Mammary epithelial cell (primary cell): Measurements from ENCODE around the gene SYNPO2L.

Experiments used
- EZH2 ChIP-seq: IDR thresholded peaks from 2 replicates; pipeline ENCODE4 v1.6.1; 2012; ENCODE audit warnings: low read length, inconsistent platforms, borderline replicate concordance
- TF ChIP-seq, protein P1 (sequence below), 2 donors: IDR thresholded peaks in 1 of 2; conservative IDR thresholded peaks in 1 of 2; 2 replicates each; pipeline ENCODE4 v1.5.1; 2011 to 2012; ENCODE audit warnings: inconsistent platforms in 2 of 2, low read length in 2 of 2, mild to moderate bottlenecking in 2 of 2, control low read depth in 1 of 2, low read depth in 1 of 2; ENCODE audit not compliant: insufficient read depth in 1 of 2; ENCODE audit errors: extremely low read depth in 1 of 2

DNA sequence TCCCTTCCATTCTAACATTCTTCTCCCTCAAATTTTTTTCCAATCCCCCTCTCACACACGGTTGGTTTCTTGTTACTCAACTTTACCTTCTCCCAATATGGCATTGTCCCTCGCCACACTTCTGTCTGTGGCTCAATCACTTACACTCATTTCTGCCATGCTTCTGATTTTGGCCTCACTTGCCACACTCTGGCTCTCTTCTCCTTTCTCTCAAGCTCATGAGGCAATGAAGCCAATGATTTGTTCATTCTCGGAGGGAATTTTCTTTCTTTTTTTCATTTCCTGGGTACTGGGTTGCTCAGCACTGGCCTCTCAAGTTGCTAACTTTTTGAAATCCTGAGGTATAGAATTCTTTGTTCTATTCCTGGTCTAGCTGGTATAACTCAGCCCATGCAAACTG lies 10.6 kb downstream of the SYNPO2L start:
- TF ChIP-seq, protein P1, sequence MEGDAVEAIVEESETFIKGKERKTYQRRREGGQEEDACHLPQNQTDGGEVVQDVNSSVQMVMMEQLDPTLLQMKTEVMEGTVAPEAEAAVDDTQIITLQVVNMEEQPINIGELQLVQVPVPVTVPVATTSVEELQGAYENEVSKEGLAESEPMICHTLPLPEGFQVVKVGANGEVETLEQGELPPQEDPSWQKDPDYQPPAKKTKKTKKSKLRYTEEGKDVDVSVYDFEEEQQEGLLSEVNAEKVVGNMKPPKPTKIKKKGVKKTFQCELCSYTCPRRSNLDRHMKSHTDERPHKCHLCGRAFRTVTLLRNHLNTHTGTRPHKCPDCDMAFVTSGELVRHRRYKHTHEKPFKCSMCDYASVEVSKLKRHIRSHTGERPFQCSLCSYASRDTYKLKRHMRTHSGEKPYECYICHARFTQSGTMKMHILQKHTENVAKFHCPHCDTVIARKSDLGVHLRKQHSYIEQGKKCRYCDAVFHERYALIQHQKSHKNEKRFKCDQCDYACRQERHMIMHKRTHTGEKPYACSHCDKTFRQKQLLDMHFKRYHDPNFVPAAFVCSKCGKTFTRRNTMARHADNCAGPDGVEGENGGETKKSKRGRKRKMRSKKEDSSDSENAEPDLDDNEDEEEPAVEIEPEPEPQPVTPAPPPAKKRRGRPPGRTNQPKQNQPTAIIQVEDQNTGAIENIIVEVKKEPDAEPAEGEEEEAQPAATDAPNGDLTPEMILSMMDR (conservative IDR thresholded peaks at IDR 0.05 in 1 of 2, IDR thresholded peaks at IDR 0.05 in 1 of 2; ENCODE audit: extremely low read depth in 1 of 2, insufficient read depth in 1 of 2, low read depth in 1 of 2, low read length in 2 of 2): no peak
- TF ChIP-seq EZH2: no peak
